Endometrium (tissue), 2 donors: Measurements from ENCODE around the gene NCOA6.
"Not testable (repeated sequence)": the region's sequence is repeated elsewhere in the genome, so short reads cannot be mapped to it uniquely, and the experiment has no call there.

Experiments used
- FAIRE-seq: peaks from 2 replicates; lab custom pipeline; 2012; peaks lifted over from hg19 to GRCh38; lab: Jason Lieb, UNC
- donor health status: control.
- donor health status: control.

The NCOA6 gene

GRCh38 chr20:34717230-34718095 is 108.0 kb downstream of the NCOA6 start:
- FAIRE-seq: no peak

GRCh38 chr20:34716921-34717229 is 108.6 kb downstream of the NCOA6 start:
- FAIRE-seq: no peak

GRCh38 chr20:34715384-34715783 is 110.1 kb downstream of the NCOA6 start:
- no peak for FAIRE-seq

GRCh38 chr20:34713944-34714515 is 111.4 kb downstream of the NCOA6 start:
- not testable (repeated sequence) for FAIRE-seq

- FAIRE-seq: no peak
Observed at GRCh38 chr20:34713194-34713943, 112.1 kb downstream of the NCOA6 start.

- FAIRE-seq: no peak
Observed at GRCh38 chr20:34712525-34713192, 112.8 kb downstream of the NCOA6 start.

GRCh38 chr20:34711813-34712430 is 113.5 kb downstream of the NCOA6 start:
- FAIRE-seq: no peak

- no peak for FAIRE-seq
Observed at GRCh38 chr20:34710861-34711574, 114.4 kb downstream of the NCOA6 start.

- FAIRE-seq: no peak
Observed at GRCh38 chr20:34710568-34710839, 114.9 kb downstream of the NCOA6 start.

- FAIRE-seq: no peak
Observed at GRCh38 chr20:34709831-34710567, 115.5 kb downstream of the NCOA6 start.

- FAIRE-seq: no peak
Observed at GRCh38 chr20:34709044-34709830, 116.2 kb downstream of the NCOA6 start.

- FAIRE-seq: no peak
Observed at GRCh38 chr20:34708621-34709043, 116.8 kb downstream of the NCOA6 start.

- FAIRE-seq: no peak
Observed at GRCh38 chr20:34706912-34707784, 118.3 kb downstream of the NCOA6 start.

- no peak for FAIRE-seq
Observed at GRCh38 chr20:34706302-34706875, 119.1 kb downstream of the NCOA6 start.

- FAIRE-seq: no peak
Observed at GRCh38 chr20:34705397-34706301, 119.8 kb downstream of the NCOA6 start.

- no peak for FAIRE-seq
Observed at GRCh38 chr20:34705008-34705396, 120.4 kb downstream of the NCOA6 start.

- no peak for FAIRE-seq
Observed at GRCh38 chr20:34704177-34705007, 121.1 kb downstream of the NCOA6 start, which contains the start of gene TP53INP2. Gene TP53INP2 (plus strand): TSS chr20:34704344. CDS start chr20:34708740, 4,396 bp downstream.
